Measurements from ENCODE around the gene ZNF253.
A peak's percentile ranks its signal among the peaks of the same experiment; 100 is the strongest.
"Not testable (repeated sequence)": the region's sequence is repeated elsewhere in the genome, so short reads cannot be mapped to it uniquely, and the experiment has no call there.

Gene ZNF253

GRCh38 chr19:19847781-19848180 is 17.9 kb upstream of the ZNF253 start:
- H4K20me1 ChIP-seq = no peaks in the 10 kb centered on the region
- H3K9me3 ChIP-seq = peaks cover 64% of the 10 kb centered on the region
- H3K9ac ChIP-seq = no peak overlapping the region
- H3K27ac ChIP-seq = no peak overlapping the region
- no peak overlapping the region for H3K4me3 ChIP-seq
- no peaks in the 10 kb centered on the region for H3K4me1 ChIP-seq
- no peaks in the 10 kb centered on the region for H3K27me3 ChIP-seq
- no peak overlapping the region for H3K4me2 ChIP-seq
- H3K36me3 ChIP-seq = peaks cover 5% of the 10 kb centered on the region; the same call in 1 of the 2 replicates
- no peak for TF ChIP-seq Cebpa-rat (IDR thresholded peaks at IDR 0.05)

GRCh38 chr19:19849056-19849455 is 16.6 kb upstream of the ZNF253 start:
- no peak overlapping the region for H3K4me2 ChIP-seq
- no peaks in the 10 kb centered on the region for H3K27me3 ChIP-seq
- TF ChIP-seq Cebpa-rat (IDR thresholded peaks at IDR 0.05) = no peak
- H3K36me3 ChIP-seq = no peaks in the 10 kb centered on the region
- peaks cover 51% of the 10 kb centered on the region for H3K9me3 ChIP-seq
- H3K9ac ChIP-seq = no peak overlapping the region
- H3K4me1 ChIP-seq = no peaks in the 10 kb centered on the region
- H3K4me3 ChIP-seq = no peak overlapping the region
- no peaks in the 10 kb centered on the region for H4K20me1 ChIP-seq
- H3K27ac ChIP-seq = no peak overlapping the region

- H3K36me3 ChIP-seq, H3K27ac ChIP-seq, H3K4me2 ChIP-seq, H3K4me1 ChIP-seq, H3K27me3 ChIP-seq, H3K9ac ChIP-seq, H4K20me1 ChIP-seq, H3K4me3 ChIP-seq: not testable (repeated sequence)
- H3K9me3 ChIP-seq = peaks cover 37% of the 10 kb centered on the region
Observed at GRCh38 chr19:19851740-19852139, 13.9 kb upstream of the ZNF253 start.

- Histone ChIP-seq H3K4me2 (peak overlapping the region; percentile 44), H3K9ac (no peak overlapping the region)
Observed at GRCh38 chr19:19858751-19859150, 6.9 kb upstream of the ZNF253 start.

GRCh38 chr19:19860756-19861390 is 4.8 kb upstream of the ZNF253 start:
- H3K27me3 ChIP-seq = no peaks in the 10 kb centered on the region
- no peaks in the 10 kb centered on the region for H3K36me3 ChIP-seq
- H3K9ac ChIP-seq = no peak overlapping the region
- H3K27ac ChIP-seq = no peak overlapping the region
- H3K9me3 ChIP-seq = peaks cover 86% of the 10 kb centered on the region
- TF ChIP-seq Cebpa-rat (IDR thresholded peaks at IDR 0.05) = no peak
- no peaks in the 10 kb centered on the region for H4K20me1 ChIP-seq
- peaks cover 10% of the 10 kb centered on the region for H3K4me1 ChIP-seq
- H3K4me2 ChIP-seq = no peak overlapping the region
- peak overlapping the region; percentile 40 for H3K4me3 ChIP-seq

More at GRCh38 chr19:19858751-19859150, 6.9 kb upstream of the ZNF253 start:
- Histone ChIP-seq H3K9me3 (peaks cover 75% of the 10 kb centered on the region), H4K20me1 (no peaks in the 10 kb centered on the region), H3K27me3 (no peaks in the 10 kb centered on the region), H3K4me3 (no peak overlapping the region), H3K36me3 (no peaks in the 10 kb centered on the region), H3K4me1 (peaks cover 10% of the 10 kb centered on the region), H3K27ac (no peak overlapping the region)
- no peak for TF ChIP-seq Cebpa-rat (IDR thresholded peaks at IDR 0.05)

- Histone ChIP-seq H3K27me3 (no peaks in the 10 kb centered on the region), H3K4me3 (peak overlapping the region; percentile 80), H3K9ac (peak overlapping the region; percentile 97), H3K27ac (peak overlapping the region; percentile 96), H3K9me3 (peaks cover 85% of the 10 kb centered on the region), H3K36me3 (peaks cover 44% of the 10 kb centered on the region), H3K4me2 (peak overlapping the region; percentile 62), H3K4me1 (peaks cover 6% of the 10 kb centered on the region; the same call in 1 of the 2 replicates), H4K20me1 (no peaks in the 10 kb centered on the region)
- TF ChIP-seq Cebpa-rat (IDR thresholded peaks at IDR 0.05) = no peak
Observed at GRCh38 chr19:19866611-19867248, 1.0 kb downstream of the ZNF253 start.

GRCh38 chr19:19870086-19870485 is 4.4 kb downstream of the ZNF253 start:
- peaks cover 78% of the 10 kb centered on the region for H3K36me3 ChIP-seq
- not testable (repeated sequence) for H3K4me1 ChIP-seq, H3K27ac ChIP-seq, H4K20me1 ChIP-seq, H3K4me2 ChIP-seq, H3K27me3 ChIP-seq, H3K9ac ChIP-seq
- peaks cover 85% of the 10 kb centered on the region for H3K9me3 ChIP-seq
- peak overlapping the region; percentile 7; the same call in 1 of the 2 replicates for H3K4me3 ChIP-seq

- Histone ChIP-seq H3K4me1 (peaks cover 6% of the 10 kb centered on the region; the same call in 1 of the 2 replicates), H3K36me3 (peaks cover 96% of the 10 kb centered on the region), H3K4me3 (0 out of 2 replicates have a peak overlapping the region, but pooled peaks have one; percentile 44), H4K20me1 (no peaks in the 10 kb centered on the region; the same call in 1 of the 2 replicates), H3K4me2 (no peak overlapping the region), H3K9me3 (peaks cover 100% of the 10 kb centered on the region), H3K27me3 (no peaks in the 10 kb centered on the region), H3K27ac (no peak overlapping the region), H3K9ac (no peak overlapping the region)
- no peak for TF ChIP-seq Cebpa-rat (IDR thresholded peaks at IDR 0.05)
Observed at GRCh38 chr19:19871932-19872331, 6.2 kb downstream of the ZNF253 start.

GRCh38 chr19:19873381-19873780 is 7.7 kb downstream of the ZNF253 start:
- no peaks in the 10 kb centered on the region; the same call in 1 of the 2 replicates for H4K20me1 ChIP-seq
- no peak overlapping the region for H3K27ac ChIP-seq
- H3K36me3 ChIP-seq = peaks cover 100% of the 10 kb centered on the region
- no peaks in the 10 kb centered on the region for H3K4me1 ChIP-seq
- no peaks in the 10 kb centered on the region for H3K27me3 ChIP-seq
- H3K9me3 ChIP-seq = peaks cover 100% of the 10 kb centered on the region
- TF ChIP-seq Cebpa-rat (IDR thresholded peaks at IDR 0.05) = no peak
- H3K4me3 ChIP-seq = peak overlapping the region; percentile 49
- H3K4me2 ChIP-seq = no peak overlapping the region
- no peak overlapping the region for H3K9ac ChIP-seq

GRCh38 chr19:19877724-19878123 is 12.0 kb downstream of the ZNF253 start:
- peaks cover 99% of the 10 kb centered on the region for H3K9me3 ChIP-seq

More at GRCh38 chr19:19877724-19878123, 12.0 kb downstream of the ZNF253 start:
- no peak overlapping the region for H3K4me3 ChIP-seq
- H4K20me1 ChIP-seq = no peaks in the 10 kb centered on the region
- no peaks in the 10 kb centered on the region for H3K27me3 ChIP-seq
- H3K36me3 ChIP-seq = peaks cover 99% of the 10 kb centered on the region
- H3K4me1 ChIP-seq = no peaks in the 10 kb centered on the region
- TF ChIP-seq Cebpa-rat (IDR thresholded peaks at IDR 0.05) = no peak
- H3K9ac ChIP-seq = no peak overlapping the region
- H3K4me2 ChIP-seq = no peak overlapping the region
- no peak overlapping the region for H3K27ac ChIP-seq
